ENCODE data around the gene NOP16. TPM values are rescaled to one million over a fixed set of nuclear protein-coding genes. Genes with fewer than 3 reads are reported as not detected.
A peak's percentile ranks its signal among the peaks of the same experiment; 100 is the strongest.

The NOP16 gene, protein sequence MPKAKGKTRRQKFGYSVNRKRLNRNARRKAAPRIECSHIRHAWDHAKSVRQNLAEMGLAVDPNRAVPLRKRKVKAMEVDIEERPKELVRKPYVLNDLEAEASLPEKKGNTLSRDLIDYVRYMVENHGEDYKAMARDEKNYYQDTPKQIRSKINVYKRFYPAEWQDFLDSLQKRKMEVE
- total RNA-seq, result 18.1 and 27.2 TPM in 2 replicates

DNA sequence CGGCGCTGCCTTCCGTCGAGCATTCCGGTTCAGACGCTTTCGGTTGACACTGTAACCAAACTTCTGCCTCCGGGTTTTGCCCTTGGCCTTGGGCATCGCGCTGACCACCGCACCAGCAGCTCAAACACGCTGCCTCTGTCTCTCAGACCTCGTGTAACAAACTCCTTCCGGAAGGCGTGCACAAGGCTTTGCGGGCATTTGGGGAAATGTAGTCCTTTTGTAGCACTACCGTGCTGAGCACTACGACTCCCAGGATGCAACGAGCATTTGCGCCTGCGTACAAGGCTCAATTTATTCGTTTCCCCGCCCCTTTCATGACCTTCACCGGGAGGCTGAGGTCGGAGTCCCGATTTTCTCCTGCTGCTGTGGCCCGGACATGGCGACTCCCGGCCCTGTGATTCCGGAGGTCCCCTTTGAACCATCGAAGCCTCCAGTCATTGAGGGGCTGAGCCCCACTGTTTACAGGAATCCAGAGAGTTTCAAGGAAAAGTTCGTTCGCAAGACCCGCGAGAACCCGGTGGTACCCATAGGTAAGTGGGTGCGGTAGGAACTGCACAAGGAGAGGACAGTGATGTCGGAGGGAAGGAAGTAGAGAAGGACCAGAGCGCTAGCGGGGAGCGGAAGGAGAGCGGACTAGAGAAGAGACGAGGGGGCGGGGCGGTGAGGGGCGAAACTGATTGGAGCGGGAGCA lies at the start of gene NOP16, which contains the start of gene HIGD2A:
NOP16 (minus strand) TSS at position 155 of the 691 bp plus-strand sequence; CDS start at position 96, 59 bp downstream.
HIGD2A (plus strand) TSS at position 308 of the 691 bp plus-strand sequence; CDS start at position 377, 69 bp downstream.
- peak; percentile 94 for DNase-seq (ENCODE audit: extremely low read depth, low read depth, low spot score)

DNA sequence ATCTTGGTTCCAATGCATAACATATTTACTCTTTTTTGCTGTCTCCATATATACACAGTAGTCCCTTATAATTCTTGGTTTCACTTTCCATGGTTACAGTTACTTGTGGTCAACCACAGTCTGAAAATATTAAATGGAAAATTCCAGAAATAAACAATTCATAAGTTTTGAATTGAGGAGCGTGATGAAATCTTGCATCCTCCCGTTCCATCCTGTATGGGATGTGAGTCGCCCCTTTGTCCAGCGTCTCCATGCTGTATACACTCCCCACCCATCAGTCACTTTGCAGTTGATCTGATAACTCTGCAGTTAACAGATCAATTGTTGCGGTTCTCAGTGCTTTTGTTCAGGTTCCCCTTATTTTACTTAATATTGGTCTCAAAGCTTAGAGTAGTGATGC lies 48.3 kb upstream of the NOP16 start:
- DNase-seq (ENCODE audit: extremely low read depth, low read depth, low spot score), result no peak

DNA sequence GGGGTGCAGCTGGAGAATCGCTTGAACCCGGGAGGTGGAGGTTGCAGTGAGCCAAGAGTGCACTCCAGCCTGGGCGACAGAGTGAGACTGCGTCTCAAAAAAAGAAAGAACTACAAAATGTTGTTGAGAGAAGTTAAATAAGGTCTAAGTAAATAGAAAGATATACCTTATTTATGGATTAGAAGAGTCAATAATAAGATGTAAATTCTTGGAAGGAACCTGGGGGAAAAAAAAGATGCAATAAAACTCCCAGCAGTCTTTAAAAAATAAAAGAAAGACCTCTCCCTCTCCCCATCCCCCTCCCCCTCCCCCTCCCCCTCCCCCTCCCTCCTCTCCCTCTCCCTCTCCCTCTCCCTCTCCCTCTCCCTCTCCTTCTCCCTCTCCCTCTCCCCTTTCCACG lies 44.3 kb upstream of the NOP16 start:
- DNase-seq (ENCODE audit: extremely low read depth, low read depth, low spot score), result no peak

DNA sequence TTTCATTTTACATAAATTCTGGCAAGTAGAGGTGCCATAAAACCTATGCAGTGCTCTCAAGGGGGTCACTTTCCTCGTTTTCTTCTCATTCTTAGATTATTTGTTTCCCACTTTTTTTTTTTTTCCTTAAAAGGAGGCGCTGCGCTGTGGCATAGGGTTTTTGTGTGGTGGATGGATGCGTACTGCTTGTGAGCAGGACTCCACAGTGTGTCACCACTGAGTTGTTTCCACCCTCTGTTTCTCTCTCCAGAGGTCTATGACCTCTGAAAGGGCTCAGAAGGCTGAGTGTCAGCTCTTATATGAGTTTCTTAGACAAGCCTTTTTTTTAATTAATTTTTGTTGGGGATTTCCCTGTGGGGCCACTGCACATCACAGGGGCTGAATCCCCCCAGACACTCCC lies 41.6 kb upstream of the NOP16 start:
- no peak for DNase-seq (ENCODE audit: extremely low read depth, low read depth, low spot score)

DNA sequence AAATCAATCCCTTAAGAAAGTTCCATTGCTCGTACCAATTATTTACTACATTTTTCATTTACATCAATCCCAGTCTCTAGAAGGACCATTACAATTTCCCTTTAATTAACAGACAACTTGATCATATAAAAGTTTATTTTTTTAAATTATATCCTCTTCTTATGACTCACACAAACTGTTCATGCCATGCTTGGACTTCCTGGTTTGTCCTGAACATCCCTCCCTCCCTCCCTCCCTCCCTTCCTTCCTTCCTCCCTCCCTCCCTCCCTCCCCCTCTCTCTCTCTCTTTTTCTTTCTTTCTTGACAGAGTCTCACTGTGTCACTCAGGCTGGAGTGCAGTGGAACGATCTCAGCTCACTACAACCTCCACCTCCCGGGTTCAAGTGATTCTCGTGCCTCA lies 39.6 kb upstream of the NOP16 start:
- DNase-seq (ENCODE audit: extremely low read depth, low read depth, low spot score), result no peak

DNA sequence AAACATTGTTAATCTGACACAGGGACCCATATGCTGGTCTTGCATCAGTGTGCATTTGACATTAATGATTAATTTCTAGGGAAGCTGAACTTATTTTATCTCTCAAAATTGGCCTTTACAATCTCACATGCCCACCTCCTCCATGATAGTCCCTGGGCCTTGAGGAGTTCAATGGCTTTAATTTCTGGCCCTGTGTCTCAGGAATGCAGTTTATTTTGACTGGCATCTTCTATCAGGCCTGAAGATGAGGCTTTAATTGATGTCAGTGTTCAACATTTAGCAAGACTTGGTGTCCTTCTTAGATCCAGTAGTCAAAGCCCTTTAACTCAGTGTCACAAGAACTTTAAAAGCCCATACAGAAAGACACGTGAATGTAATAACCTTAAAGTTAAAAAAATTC lies 38.5 kb upstream of the NOP16 start:
- no peak for DNase-seq (ENCODE audit: extremely low read depth, low read depth, low spot score)

DNA sequence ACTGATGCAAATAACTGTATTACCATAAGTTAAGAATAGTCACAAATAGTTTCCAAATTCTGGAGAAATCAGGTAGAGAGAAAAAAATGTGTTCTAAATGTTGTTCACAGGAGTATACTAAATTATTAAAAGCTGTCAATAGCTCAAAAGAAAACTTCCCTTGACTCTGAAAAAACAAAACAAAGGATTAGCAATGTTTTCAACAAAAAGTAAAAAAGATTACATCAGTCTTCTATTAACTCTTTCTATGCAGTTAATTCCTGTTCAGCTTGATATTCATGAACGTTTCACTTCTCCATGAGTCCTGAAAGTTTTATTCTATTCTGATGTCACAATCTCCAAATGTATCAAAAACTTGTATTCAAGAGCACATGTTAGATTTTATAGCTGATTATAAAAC lies 37.4 kb upstream of the NOP16 start:
- DNase-seq (ENCODE audit: extremely low read depth, low read depth, low spot score), result no peak

DNA sequence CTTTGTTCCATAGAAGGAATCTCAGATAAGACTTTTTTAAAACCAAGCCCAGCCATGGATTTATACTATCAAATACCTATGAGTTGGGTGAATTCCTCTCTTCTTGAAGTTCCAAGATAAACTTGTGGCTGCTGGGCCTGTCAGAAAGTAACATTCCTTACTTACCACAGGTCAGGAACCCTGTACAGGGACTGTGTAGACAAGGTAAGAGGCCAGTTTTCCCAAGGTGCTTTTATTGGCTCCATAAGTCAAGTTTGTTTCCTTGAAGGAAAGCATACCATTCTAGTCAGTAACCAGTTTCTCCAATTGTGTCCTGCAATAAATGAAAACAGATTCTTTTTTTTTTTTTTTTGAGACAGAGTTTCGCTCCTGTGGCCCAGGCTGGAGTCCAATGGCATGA lies 36.7 kb upstream of the NOP16 start:
- no peak for DNase-seq (ENCODE audit: extremely low read depth, low read depth, low spot score)

DNA sequence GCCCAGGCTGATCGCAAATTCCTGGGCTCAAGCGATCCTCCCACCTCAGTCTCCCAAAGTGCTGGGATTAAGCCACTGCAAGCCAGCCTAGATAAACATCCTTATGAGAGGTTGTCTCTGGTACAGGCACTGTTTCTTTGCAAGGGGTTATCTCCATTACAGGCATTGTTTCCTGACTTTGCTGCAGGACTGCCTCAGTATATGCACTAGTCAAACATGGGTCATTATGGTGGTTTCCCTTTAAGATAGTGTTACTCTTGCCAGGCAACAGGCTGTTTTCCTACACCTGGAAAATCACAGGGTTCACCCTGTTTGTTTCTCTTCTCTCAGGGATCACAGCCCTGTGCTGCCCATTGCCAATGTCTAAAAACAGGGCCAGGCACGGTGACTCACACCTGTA lies 35.8 kb upstream of the NOP16 start:
- no peak for DNase-seq (ENCODE audit: extremely low read depth, low read depth, low spot score)

DNA sequence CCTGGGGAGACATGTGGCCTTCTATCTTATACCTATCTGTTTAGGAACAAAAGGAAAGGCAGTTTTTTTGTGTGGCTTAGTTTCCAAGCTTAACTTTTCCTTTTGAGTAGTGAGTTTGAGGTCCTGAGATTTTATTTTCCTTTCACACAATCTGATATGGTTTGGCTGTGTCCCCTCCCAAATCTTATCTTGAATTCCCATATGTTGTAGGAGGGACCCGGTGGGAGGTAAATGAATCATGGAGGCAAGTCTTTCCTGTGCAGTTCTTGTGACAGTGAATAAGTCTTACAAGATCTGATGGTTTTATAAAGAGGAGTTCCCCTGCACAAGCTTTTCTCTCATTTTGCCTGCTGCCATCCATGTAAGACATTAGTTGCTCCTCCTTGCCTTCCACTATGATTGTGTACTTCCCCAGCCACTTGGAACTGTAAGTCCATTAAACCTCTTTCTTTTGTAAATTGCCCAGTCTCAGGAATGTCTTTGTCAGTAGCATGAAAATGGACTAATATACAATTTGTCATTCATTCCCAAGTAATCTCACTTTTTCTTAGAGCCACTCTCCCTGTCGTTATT lies 32.7 kb upstream of the NOP16 start:
- no peak for DNase-seq (ENCODE audit: extremely low read depth, low read depth, low spot score)

DNA sequence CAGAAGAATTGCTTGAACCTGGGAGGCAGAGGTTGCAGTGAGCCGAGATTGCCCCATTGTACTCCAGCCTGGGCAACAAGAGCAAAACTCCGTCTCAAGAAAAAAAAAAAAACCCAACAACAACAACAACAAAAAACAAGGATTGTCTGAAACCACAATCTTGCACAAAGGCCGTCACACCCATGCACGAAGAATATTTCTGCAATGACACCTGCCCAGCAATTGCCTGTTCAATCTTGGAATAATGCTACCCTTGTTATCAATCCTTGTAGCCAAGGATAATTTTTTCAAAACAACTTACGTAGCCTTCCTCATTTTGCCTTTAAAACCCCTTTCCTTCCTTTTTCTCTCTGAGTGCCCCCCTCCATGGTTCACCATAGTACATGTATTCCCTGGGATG lies 31.7 kb upstream of the NOP16 start:
- no peak for DNase-seq (ENCODE audit: extremely low read depth, low read depth, low spot score)

DNA sequence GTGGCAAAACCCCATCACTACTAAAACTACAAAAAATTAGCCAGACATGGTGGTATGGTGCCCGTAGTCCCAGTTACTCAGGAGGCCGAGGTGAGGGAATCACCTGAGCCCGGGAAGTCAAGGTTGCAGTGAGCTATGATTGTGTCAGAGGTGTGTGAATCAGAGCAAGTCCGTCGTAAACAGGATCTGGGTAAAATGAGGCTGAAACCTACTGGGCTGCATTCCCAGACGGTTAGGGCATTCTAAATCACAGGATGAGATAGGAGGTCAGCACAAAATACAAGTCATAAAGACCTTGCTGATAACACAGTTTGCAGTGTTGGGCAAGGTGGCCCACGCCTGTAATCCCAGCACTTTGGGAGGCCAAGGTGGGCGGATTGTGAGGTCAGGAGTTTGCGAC lies 29.9 kb upstream of the NOP16 start:
- no peak for DNase-seq (ENCODE audit: extremely low read depth, low read depth, low spot score)

DNA sequence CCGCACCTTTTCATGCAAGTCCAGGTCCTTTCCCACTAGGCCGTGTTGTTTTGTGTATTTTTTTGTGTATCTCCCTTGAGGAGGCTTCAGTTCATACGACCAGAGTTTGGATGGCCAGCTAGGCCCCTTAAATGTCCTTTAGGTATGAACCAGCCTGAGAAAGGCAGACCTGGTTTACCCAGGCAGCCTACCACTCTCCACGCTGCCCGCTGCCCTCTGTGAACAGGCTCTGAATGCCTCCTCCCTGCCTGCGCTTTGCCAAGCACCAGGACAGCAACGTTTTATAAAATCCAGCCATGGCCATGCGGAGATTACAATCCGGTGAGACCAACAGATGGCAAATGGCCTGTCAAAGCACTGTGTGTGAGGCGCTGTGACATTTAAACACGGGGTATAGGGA lies 28.6 kb upstream of the NOP16 start:
- no peak for DNase-seq (ENCODE audit: extremely low read depth, low read depth, low spot score)

DNA sequence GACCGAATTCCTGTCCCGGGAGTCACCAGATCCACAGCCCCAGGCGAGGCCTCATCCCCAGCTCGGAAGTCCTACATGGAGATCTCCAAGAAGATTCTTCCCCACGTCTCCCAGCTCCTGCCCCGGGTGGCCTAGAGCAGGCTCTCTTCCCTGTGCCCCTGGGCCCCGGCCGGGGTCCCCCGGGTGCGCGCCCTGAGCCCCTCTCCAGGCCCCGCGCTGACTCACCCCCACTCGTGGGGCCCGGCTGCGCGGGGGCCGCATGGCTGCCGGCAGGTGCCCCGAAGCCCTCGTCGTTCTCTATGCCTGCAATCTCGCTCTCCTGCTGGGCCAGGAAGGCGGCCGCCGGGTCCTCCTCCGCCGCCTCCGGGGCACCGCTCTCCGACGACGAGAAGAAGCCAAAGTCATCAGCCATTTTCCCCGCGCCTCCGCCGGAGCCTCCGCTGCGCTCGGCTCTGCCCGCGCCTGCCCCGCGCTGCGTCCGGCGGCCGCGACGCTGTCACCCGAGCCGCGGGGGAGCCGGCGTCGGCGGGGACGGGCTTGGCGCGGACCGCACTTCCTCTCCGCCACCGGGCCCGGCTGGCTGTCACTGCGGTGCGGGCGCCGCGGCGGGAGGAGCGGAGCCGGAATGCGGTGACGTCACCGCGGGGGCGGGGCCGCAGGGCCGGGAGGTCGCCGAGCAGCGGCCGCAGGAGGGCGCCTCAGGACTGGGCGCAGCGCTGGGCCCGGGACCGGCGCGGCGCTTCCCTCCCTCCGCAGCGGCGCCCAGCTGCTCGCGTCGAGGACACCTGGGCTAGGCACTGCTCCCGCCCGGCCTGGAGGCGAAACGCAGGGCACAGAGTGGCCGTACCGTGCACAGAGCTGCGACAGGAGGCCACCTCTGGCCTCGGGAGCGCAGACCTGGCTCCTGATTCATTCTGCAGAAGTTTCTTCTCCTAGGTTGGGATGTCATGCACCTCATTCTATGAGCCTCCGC lies 27.8 kb upstream of the NOP16 start, which contains the start of gene CLTB:
CLTB (minus strand) TSS at position 588 of the 973 bp plus-strand sequence; CDS start at position 412, 176 bp downstream.
- no peak for DNase-seq (ENCODE audit: extremely low read depth, low read depth, low spot score)

DNA sequence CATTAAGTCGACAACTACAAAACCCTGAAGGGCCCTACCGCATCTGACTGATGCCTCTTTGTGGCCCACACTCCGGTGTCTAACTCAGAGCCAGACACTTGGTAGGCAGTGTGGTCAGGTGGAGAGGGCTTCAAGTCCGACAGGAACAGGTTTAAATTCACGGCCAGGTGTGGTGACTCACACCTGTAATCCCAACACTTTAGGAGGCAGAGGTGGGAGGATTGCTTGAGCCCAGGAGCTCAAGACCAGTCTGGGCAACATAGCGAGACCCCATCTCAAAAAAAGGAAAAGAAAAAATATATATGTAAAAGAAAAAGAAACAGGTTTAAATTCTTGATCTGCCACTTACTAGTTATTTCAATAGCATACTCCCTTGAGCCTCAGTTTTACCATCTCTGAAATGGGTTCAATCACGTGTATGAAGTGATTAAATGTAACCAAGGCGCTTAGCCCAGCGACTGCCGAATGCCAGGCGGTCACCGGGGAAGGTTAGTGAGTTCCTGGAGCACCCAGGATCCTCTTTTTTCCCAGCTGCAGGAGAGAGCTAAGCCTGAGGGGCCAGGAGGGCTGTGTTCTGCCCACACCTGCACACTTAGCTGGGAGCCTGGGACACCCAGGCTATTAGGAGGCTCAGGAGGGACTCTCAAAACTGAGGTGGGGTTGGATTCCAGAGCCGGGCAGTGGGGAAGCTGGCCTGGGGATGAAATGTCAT lies 27.0 kb upstream of the NOP16 start:
- no peak for DNase-seq (ENCODE audit: extremely low read depth, low read depth, low spot score)

DNA sequence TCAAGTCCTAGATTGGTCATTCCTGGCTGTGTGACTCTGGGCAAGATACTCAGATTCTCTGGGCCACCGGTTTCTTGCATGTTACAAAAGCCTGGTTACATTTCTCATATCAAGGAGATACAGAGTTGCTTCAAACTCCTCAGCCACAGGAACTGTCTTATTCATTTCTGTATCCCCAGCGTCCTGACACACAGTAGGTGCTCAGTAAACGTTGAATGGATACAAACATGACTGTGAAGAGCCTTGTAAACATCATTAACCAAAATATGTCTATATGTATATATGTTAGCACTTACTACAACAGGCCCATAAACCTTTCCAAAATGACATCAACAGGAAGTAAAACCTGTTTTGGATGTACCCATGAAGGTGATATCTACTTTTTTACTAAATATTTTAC lies 26.3 kb upstream of the NOP16 start:
- no peak for DNase-seq (ENCODE audit: extremely low read depth, low read depth, low spot score)

DNA sequence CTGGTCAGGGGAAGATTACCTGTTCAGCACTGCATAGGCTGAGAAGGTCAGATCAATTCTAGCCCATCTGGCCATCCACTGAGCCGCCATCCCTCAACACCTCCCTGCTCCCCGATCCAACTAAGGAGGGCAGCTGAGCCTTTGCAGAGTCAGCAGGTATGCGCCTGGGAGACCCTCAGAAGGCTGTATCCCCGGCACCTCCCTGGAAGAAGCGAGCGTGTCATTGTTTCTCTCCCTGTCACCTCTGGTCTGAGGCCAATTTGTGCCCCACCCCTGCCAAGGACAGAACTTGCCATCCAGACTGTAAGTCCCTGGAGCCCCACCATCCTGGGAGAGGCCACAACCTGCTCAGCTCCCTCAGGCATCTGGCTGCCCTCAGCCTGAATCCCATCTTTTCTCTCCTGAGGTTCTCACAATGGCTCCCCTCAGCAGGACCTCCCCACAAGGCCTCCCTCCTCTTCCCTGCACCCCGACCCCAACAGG lies 25.4 kb upstream of the NOP16 start:
- no peak for DNase-seq (ENCODE audit: extremely low read depth, low read depth, low spot score)

DNA sequence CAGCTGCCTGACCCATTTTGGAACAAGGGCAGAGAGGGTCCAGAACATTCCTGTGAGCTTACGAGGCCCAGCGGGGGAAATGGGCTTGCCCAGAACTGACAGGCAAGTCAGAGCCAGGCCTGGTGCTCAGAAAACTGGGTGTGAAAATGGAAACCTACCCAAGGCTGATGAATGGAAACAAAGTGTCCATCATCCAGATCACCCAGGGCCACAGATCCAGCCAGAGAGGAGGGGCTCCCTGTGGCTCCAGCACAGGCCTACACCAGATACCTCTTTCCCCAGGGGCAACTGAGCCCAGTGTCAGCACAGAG lies 24.8 kb upstream of the NOP16 start:
- DNase-seq (ENCODE audit: extremely low read depth, low read depth, low spot score), result no peak

DNA sequence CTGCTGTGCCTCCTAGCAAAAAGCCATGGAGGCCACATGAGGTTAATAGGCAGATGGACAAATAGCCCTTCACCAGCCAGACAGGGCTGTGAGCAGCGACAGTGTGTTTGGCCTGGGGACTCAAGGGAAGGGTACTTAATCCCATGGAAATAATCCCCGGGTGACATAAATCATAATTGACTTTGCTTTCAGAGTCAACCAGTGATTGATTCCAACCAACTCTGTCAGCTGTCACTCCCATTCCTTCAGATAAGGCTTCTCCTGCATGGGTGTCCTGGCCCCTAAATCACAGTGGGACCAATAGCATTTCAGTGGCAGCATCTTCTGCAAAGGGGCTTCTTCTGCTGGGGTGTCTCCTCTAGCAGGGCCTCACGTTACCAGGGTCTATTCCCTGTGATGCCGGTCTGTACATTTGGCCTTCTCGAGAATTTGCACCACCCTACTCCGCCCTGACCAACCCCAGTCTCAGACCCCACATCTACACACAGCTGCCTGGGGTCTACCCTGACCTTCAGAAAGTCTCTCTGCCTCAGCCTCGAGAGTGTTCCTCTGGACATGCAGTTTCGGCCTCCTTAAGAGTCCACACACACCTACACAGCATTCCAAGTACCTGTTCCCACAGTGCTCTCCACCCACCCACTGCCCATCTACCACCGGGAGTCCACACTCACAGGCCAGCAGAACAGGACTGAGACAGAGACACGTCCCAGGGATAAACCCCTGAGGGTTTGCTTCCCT lies 24.3 kb upstream of the NOP16 start:
- DNase-seq (ENCODE audit: extremely low read depth, low read depth, low spot score), result no peak

Data from glomerular endothelial cell (primary cell).